ENCODE results near the gene MAD1L1.

MAD1L1 gene

GRCh38 chr7:2130096-2130375, 102.7 kb downstream of the MAD1L1 start:
- DNase-seq, result no peak

GRCh38 chr7:2129323-2130095, 103.2 kb downstream of the MAD1L1 start:
- DNase-seq, result no peak

GRCh38 chr7:2128601-2129322, 104.0 kb downstream of the MAD1L1 start:
- no peak for DNase-seq

GRCh38 chr7:2126621-2127020, 106.1 kb downstream of the MAD1L1 start:
- DNase-seq, result no peak

- DNase-seq, result no peak
Observed at GRCh38 chr7:2125931-2126330, 106.8 kb downstream of the MAD1L1 start.

GRCh38 chr7:2124604-2125345, 108.0 kb downstream of the MAD1L1 start:
- DNase-seq, result no peak

GRCh38 chr7:2123916-2124315, 108.8 kb downstream of the MAD1L1 start:
- no peak for DNase-seq

GRCh38 chr7:2123360-2123759, 109.4 kb downstream of the MAD1L1 start:
- DNase-seq, result no peak

- no peak for DNase-seq
Observed at GRCh38 chr7:2122651-2123050, 110.1 kb downstream of the MAD1L1 start.

GRCh38 chr7:2120841-2121830, 111.6 kb downstream of the MAD1L1 start:
- DNase-seq, result no peak

- peak; percentile 59 to 64 for DNase-seq
Observed at GRCh38 chr7:2120251-2120660, 112.5 kb downstream of the MAD1L1 start.

GRCh38 chr7:2118630-2119190, 114.0 kb downstream of the MAD1L1 start:
- DNase-seq, result no peak

GRCh38 chr7:2118056-2118455, 114.7 kb downstream of the MAD1L1 start:
- DNase-seq, result no peak

- DNase-seq, result no peak
Observed at GRCh38 chr7:2117646-2118045, 115.1 kb downstream of the MAD1L1 start.

GRCh38 chr7:2116989-2117591, 115.7 kb downstream of the MAD1L1 start:
- DNase-seq, result no peak

GRCh38 chr7:2116448-2116810, 116.3 kb downstream of the MAD1L1 start:
- no peak for DNase-seq

- DNase-seq, result no peak
Observed at GRCh38 chr7:2115760-2116447, 116.8 kb downstream of the MAD1L1 start.

GRCh38 chr7:2114926-2115759, 117.6 kb downstream of the MAD1L1 start:
- no peak for DNase-seq

- DNase-seq, result no peak
Observed at GRCh38 chr7:2114052-2114451, 118.7 kb downstream of the MAD1L1 start.

Measured in CD4-positive, alpha-beta T cell treated with Interleukin-4 for 1 hour (primary cell).